C4-2B (cell line): Measurements from ENCODE around the gene ATP2A2.

Experiments
- H3K27ac ChIP-seq: fragments of 450-650 bp; 2 replicates; pipeline ENCODE4 v1.5.1; 2017
- ZFX ChIP-seq: fragments of 450-650 bp; IDR thresholded peaks from 2 replicates; pipeline ENCODE4 v1.6.1; 2017
- TF ChIP-seq, protein P1 (sequence below): fragments of 450-650 bp; conservative IDR thresholded peaks from 2 replicates; pipeline ENCODE4 v1.5.1; 2017; ENCODE audit warnings: mild to moderate bottlenecking

ATP2A2 gene

DNA sequence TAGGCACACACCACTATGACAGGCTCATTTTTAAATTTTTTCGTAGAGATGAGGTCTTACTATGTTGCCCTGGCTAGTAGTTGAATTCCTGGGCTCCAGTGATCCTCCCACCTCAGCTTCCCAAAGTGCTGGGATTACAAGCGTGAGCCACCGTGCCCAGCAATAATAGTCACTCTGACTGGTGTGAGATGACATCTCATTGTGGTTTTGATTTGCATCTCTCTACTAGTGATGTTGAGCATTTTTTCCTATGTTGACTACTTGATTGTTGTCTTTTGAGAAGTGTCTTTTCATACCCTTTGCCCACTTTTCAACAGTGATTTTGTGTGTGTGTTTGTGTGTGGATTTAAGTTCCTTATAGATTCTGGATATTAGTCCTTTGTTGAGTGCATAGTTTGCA, 26.3 kb downstream of the ATP2A2 start:
- no peak overlapping the region for H3K27ac ChIP-seq

DNA sequence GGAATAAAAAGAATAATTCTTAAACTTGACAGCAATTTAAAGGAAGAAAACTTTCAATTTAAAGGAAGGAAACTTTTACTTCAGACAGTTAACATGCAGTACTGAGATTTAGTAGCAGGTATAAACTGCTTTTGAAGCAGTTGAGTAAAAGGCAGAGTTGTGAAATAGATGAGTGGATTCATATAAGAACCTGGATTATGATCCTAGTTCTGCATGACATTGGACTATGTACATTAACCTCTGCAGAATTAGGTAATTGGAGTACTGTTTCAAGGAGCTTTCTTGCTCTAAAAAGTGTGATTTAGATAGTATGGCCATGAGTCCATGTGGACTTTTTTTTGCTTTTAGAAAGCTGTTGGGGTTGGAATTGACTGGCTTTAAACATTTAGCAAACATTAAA, 29.7 kb downstream of the ATP2A2 start:
- H3K27ac ChIP-seq = no peak overlapping the region
- TF ChIP-seq, protein P1, sequence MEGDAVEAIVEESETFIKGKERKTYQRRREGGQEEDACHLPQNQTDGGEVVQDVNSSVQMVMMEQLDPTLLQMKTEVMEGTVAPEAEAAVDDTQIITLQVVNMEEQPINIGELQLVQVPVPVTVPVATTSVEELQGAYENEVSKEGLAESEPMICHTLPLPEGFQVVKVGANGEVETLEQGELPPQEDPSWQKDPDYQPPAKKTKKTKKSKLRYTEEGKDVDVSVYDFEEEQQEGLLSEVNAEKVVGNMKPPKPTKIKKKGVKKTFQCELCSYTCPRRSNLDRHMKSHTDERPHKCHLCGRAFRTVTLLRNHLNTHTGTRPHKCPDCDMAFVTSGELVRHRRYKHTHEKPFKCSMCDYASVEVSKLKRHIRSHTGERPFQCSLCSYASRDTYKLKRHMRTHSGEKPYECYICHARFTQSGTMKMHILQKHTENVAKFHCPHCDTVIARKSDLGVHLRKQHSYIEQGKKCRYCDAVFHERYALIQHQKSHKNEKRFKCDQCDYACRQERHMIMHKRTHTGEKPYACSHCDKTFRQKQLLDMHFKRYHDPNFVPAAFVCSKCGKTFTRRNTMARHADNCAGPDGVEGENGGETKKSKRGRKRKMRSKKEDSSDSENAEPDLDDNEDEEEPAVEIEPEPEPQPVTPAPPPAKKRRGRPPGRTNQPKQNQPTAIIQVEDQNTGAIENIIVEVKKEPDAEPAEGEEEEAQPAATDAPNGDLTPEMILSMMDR = no peak
- TF ChIP-seq ZFX = no peak

More for the DNA sequence above, 26.3 kb downstream of the ATP2A2 start:
- TF ChIP-seq, protein P1 = no peak
- no peak for TF ChIP-seq ZFX

DNA sequence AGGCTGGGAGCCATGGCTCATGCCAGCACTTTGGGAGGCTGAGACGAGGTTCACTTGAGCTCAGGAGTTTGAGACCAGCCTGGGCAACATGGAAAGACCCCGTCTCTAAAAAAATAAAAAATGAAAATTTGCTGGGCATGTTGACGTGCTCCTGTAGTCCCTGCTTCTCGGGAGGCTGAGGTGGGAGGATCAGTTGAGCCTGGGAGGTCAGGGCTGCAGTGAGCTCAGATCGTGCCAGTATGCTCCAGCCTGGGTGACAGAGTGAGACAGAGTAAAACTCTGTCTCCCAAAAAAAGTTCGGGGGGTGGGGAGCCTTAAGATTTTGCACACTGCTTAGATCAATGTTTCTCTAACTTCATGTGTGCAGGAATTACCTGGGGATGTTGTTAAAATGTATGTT, 30.9 kb downstream of the ATP2A2 start:
- no peak overlapping the region for H3K27ac ChIP-seq
- TF ChIP-seq, protein P1 = no peak
- no peak for TF ChIP-seq ZFX

DNA sequence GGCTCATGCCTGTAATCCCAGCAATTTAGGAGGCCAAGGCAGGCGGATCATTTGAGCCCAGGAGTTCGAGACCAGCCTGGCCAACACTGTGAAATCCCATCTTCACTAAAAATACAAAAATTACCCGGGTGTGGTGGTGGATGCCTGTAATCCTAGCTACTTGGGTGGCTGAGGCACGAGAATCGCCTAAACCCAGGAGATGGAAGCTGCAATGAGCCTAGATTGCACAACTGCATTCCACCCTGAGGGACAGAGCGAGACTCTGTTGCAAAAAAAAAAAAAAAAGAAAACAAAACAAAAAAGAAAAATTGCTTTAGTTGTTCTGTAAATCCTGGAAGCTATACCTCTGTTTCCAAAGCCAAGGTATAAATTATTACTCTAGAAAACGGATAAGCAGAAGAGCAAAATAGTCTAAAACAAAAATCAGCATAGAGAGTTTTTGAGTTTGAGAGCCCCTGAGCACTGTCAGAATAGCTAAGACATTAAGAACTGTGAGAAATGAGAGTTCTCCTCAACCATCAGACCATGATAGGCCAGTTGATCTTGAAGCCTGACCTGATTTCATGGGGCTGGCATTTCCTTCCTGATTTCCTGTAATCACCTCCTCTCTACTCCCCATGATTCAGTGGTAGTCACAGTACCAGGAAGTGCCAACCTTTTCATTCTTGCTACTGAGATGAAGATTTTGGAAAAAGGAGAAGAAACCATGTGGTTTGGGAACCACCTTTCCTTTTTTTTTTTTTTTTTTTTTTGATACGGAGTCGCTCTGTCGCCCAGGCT, 31.7 kb downstream of the ATP2A2 start:
- no peak overlapping the region for H3K27ac ChIP-seq

DNA sequence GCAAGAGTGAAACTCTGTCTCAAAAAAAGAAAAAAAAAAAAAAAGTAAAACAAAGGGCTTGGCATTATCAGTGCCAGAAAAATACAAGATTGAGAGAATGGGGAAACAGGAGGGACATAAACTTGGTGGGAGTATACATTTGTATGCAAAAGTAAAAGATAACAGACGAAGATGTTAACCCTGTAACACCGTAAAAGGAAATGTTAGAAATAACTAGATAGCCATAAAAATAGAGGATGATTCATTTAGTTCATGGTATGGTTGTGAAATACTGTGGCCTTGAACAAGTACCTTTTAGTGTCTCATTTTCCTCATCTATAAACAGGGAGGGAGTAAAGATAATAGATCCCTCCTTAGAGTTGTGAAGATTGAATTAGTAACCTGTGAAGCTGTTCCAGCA, 33.3 kb downstream of the ATP2A2 start:
- TF ChIP-seq ZFX = no peak
- TF ChIP-seq, protein P1 = no peak

More for the DNA sequence above, 31.7 kb downstream of the ATP2A2 start:
- no peak for TF ChIP-seq ZFX
- TF ChIP-seq, protein P1 = no peak

DNA sequence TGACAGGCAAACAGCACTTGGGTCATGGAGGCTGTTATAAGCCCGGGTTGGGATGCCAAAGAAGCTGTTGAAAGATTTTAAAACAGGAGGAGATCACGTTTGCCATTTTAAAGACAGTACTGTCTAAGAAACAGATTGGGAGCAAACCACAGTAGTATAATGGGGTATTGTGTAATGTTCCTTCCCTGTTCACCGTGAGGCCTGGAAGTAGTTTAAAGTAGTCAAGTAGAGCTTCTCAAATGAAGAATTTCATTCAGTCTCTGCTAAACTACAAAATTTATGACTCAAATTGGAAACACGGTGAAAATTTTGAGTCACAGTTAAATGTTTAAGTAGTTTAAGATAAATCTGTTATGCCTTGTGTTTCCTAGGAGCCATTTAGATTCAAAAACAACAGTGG, 35.8 kb downstream of the ATP2A2 start:
- no peak overlapping the region for H3K27ac ChIP-seq
- no peak for TF ChIP-seq ZFX
- TF ChIP-seq, protein P1 = no peak

More for the DNA sequence above, 33.3 kb downstream of the ATP2A2 start:
- no peak overlapping the region for H3K27ac ChIP-seq

DNA sequence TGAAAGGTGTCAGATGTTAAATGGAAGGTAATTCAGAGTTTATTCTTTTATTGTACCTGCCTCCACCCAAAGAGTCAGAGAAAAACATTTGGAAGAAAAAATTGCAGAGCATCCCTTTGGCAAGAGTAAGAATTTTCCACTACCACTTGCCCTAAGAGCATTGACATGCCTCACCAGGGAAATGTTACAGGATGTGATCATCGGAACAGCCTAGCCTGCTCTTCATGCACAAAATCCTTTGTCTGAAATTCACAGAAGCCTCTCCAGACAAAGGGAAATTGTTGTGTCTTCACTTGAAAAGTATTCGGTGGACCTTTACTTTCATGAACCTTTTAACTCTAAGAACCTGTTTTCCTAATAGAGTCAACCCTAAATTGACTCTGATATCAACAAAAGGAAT, 36.9 kb downstream of the ATP2A2 start:
- no peak for TF ChIP-seq ZFX
- H3K27ac ChIP-seq = no peak overlapping the region

DNA sequence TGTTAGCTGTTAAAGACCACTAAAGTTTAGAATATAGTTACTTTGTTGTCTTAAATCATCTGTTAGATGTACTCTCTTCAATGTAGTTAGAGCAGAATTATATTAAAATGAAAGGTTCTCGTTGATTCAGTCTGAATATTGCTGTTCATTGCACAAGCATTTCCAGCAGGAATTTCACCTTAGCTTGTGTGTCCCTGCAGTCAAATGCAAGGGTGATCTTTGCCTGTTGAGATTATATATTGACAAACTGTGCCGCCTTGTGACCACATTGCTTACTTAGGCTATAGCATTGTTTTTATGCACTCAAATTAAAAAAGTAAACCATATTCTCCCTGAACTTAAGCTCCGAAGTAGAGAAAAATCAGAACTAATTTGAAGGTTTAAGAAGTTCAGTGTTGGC, 39.5 kb downstream of the ATP2A2 start:
- TF ChIP-seq, protein P1 = no peak
- no peak for TF ChIP-seq ZFX

More for the DNA sequence above, 39.5 kb downstream of the ATP2A2 start:
- no peak overlapping the region for H3K27ac ChIP-seq
